Panc1 (cell line): ENCODE data around the gene CSTF3.

Source experiments
- CTCF ChIP-seq: fragments of 450-650 bp; IDR thresholded peaks from 2 replicates; pipeline ENCODE4 v1.5.1; 2017; ENCODE audit warnings: mild to moderate bottlenecking
- POLR2AphosphoS5 ChIP-seq: IDR thresholded peaks from 2 replicates; pipeline ENCODE4 v1.6.1; 2012; ENCODE audit warnings: mild to moderate bottlenecking, low read depth, low read length, moderate library complexity
- REST ChIP-seq, 2 experiments: IDR thresholded peaks; 2 replicates each; pipeline ENCODE4 v1.6.1; 2011 to 2012; ENCODE audit warnings: low read depth in 2 of 2, control low read depth in 1 of 2, low read length in 1 of 2, mild to moderate bottlenecking in 1 of 2, moderate library complexity in 1 of 2; ENCODE audit not compliant: insufficient read depth in 1 of 2

DNA sequence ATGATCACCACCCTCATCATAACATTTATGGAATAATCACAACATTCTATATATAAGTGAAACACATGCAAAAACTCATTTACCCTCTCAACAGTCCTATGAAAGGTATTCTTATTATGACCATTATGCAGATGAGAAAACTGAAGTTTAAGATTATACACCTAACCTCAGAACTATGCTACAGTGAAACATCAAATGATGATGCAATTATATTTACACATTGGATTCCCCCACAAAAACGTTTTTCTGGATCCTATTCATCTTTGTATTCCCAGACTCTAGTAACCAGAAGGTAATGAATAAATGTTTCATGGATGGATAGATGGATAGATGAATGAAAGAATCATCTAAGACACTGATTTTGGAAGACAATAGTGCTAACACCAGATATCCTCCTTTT, 67.1 kb downstream of the CSTF3 start:
- TF ChIP-seq CTCF (no peak), POLR2AphosphoS5 (no peak), REST (IDR thresholded peaks at IDR 0.05; ENCODE audit: insufficient read depth in 1 of 2, low read depth in 2 of 2, low read length in 1 of 2) (no peak)
